Smooth muscle cell of the brain vasculature (primary cell): ENCODE data around the gene SSR3.
"Not testable (repeated sequence)": the region's sequence is repeated elsewhere in the genome, so short reads cannot be mapped to it uniquely, and the experiment has no call there.

Experiments
- DNase-seq: peaks from one replicate; pipeline ENCODE4 v3.0.0-alpha.2; 2012; ENCODE audit warnings: low read depth, low spot score

Gene SSR3

DNA sequence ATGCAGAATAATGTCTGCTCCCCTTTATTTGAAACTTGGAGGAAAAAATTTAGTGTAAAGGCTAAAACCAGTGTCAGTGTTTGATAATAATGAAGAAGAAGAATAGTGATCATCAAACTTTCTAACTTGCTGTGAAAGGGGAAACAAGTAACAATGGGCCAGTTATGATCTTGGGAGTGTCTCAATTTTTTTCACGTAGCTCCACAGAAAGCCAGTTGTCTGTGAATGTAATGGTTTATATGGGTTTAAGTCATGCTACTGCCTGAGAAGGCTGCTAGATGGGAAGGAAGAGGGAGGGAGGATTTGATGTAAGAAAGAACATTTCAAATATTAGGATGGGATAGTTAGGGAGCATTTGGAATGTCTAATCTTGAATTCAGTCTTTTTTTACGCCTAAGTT is 21.1 kb upstream of the SSR3 start:
- DNase-seq = no peak

DNA sequence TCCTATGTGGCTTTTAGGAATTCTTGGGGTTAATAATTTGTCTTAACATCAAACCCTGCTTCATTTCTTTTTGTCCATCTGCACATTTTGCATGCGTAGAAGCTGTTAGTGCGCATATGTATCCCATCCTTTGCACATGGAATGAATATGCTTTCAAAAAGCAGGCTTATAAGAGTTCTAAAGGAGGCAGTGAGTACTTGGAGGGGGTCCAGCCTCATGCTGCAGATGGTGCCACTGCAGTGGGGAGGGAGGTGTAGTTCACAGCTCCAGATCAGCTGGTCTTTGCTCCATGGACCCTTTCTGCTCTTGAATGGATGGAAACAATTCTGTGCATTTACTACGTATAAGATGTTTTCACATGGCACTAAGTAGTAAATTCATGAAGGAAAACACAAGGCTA is 20.7 kb upstream of the SSR3 start:
- DNase-seq = no peak

DNA sequence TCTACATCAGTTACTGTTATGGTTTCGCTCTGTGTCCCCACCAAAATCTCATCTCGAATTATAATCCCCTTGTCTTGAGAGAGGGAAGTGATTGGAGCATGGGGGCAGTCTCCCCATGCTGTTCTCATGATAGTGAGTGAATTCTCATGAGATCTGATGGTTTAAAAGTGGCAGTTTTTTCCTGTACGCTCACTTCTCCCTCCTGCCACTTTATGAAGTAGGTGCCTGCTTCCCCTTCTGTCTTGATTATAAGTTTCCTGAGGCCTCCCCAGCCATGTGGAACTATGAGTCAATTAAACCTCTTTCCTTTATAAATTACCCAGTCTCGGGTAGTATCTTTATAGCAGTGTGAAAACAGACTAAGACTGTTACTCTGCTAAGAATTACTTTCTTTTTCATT is 15.0 kb upstream of the SSR3 start:
- DNase-seq = not testable (repeated sequence)

DNA sequence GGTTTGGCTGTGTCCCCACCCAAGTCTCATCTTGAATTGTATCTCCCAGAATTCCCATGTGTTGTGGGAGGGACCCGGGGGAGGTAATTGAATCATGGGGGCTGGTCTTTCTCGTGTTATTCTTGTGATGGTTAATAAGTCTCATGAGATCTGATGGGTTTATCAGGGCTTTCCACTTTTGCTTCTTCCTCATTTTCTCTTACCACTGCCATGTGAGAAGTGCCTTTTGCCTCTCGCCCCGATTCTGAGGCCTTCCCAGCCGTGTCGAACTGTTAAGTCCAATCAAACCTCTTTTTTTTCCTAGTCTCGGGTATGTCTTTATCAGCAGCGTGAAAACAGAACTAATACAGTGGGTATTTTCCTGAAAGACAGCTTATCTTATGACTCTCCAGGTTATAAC is 14.1 kb upstream of the SSR3 start:
- DNase-seq = not testable (repeated sequence)

DNA sequence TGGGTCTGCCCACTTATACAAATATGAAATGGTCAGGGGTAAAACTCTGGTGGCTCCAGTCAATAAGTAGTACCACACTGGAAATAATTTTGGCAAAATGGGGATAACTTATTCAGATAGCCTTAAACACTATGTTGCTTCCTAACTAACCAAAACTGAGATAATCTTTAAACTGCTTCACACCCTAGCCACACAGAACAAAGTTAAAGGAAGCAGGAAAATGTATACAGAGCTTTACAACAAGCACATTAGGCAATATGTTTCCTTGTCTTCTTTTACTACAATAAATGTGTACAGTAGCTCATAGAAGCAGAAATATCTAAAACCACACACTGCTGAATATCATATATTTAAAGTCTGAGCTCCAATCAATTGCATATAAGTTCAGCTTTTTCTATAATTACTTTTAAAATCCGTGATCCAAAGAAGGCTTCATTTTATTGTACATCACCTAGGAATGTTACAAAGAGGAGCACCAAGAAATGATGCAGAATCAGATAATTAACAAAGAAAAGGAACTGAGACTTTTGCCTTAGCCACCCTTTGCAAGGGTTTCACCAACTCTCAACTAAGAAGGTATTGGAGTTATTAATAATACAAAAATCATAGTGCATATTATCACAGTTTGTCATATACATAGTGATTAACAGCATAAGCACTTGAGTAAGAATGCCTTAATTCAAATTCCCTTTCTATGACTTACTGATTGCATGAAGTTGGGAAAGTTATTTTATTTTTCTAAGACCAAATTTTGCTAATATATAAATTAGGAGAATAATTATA is 9.2 kb upstream of the SSR3 start:
- no peak for DNase-seq

DNA sequence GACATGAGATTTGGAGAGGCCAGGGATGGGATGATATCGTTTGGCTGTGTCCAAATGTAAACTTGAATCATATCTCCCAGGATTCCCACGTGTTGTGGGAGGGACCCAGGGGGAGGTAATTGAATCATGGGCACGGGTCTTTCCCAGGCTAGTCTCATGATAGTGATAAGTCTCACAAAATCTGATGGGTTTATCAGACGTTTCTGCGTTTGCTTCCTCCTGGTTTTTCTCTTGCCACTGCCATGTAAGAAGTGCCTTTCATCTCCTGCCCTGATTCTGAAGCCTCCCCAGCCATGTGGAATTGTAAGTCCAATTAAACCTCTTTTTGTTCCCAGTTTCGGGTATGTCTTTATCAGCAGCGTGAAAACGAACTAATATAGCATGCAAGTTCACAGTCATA is 7.6 kb upstream of the SSR3 start:
- DNase-seq = not testable (repeated sequence)

- DNase-seq = no peak
Observed at GRCh38 chr3:156561533-156561932, 6.6 kb upstream of the SSR3 start.

DNA sequence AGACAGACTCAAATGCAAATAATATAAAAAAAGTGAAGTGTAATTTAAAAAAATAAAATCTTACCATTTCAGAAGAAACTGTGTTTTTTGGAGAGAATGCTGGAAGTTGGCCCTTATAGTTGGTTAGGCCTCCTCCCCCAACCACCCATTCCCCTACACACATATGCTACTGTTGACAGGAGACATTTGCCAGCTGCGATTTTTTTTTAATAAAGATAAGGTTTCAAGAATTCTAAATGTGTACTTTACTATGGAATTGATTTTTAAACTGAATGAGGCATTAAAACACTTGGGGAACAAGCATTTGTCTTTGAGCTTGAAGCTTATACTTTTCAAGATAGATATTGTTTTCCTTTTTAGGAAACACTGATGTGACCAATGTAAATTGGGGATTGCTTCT is 4.4 kb upstream of the SSR3 start:
- DNase-seq = no peak

- no peak for DNase-seq
Observed at GRCh38 chr3:156558389-156558788, 3.5 kb upstream of the SSR3 start.

DNA sequence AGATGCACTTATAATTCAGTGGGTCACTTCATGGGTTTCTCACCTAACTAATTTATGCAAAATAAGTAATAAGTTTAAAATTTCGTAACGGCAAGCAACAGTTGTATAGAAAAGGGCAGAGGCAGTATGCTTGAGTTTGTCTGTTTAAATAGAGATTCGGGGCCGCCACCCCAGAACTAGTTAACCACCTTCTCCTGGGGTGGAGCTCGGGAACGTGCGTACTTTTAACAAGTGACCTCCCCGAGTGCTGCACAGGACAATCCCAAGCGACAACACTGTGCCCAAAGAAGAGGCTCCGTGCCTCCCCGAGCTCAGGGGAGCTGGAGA is 439 bp downstream of the SSR3 start:
- no peak for DNase-seq

- DNase-seq = no peak
Observed at GRCh38 chr3:156553705-156554356, 1.1 kb downstream of the SSR3 start.

DNA sequence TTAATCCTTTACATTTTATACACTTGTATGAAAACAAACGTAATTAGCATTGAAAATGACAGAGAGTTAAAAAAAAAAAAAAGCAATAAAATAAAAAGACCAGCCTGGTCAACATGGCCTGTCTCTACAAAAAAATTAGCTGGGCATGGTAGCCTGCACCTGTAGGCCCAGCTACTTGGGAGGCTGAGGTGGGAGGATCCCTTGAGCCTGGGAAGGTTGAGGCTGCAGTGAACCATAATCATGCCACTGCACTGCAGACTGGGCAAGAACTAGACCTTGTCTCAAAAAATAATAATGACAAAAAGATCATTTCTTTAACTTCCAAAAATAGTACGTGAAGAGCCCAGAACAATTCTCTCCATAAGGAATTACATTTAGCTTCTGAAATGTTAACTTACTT is 1.9 kb downstream of the SSR3 start:
- DNase-seq = no peak

GRCh38 chr3:156551746-156552145 is 3.2 kb downstream of the SSR3 start:
- DNase-seq = no peak

GRCh38 chr3:156551261-156551660 is 3.7 kb downstream of the SSR3 start:
- no peak for DNase-seq

- DNase-seq = no peak
Observed at GRCh38 chr3:156548902-156549301, 6.0 kb downstream of the SSR3 start.

- DNase-seq = no peak
Observed at GRCh38 chr3:156548041-156548687, 6.8 kb downstream of the SSR3 start.

DNA sequence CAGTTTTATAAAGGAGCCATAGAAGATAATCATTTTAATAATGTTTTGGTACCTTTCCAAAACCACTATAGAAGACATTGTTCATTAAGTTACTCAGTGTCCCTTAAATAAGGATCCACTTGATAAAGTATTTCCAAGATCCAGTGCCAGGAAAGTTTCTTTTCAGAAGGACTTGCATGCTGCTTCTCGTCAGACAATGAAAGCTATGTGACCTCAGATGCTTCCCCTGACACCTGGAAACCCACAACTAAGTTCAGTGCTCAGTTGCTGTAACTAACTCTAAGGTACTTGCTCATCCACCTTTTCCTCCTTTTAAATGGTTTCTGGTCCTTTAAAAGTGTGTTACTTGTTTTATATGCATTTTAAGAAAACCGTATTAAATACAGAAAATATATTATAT is 7.3 kb downstream of the SSR3 start:
- no peak for DNase-seq

DNA sequence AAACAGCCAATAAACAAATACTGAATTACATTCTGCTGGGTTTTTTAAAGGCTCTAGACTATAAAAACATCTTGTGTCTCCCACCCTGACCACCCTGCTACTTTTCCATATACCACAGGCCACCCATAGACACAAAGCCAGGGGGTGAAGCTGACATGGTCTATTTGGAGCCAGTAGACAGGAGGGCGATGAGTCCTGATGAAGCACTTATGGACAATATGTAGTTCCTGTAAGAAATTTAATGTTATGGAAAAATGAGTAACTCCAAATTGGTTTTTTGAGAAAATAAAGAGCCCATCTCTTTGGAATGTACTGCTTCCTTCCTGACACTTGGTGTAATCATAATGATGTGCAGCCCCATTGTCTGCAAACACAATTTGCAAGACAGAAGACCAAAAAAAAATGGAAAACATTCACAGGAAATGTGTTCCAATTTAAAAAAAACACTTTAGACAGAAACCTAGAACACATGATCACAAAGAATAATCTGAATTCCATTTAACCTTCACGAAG is 11.8 kb downstream of the SSR3 start:
- no peak for DNase-seq

- no peak for DNase-seq
Observed at GRCh38 chr3:156542101-156543042, 12.5 kb downstream of the SSR3 start.

DNA sequence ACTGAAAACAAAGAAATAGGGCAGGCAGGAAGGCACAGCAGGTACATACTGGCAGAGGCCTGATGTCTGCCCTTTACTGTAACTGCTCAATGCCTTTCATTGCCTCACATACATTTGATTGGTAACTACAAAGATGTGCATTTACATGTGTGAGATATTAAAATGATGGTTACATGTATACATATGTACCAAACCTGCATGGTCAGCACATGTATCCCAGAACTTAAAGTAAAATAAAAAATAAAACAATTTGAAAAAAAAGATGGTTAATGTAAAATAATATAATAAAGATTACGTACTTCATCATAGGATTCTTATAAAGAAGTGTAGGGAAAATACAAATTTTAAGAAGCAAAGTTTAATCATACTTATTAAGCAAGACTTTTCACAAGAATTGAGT is 15.1 kb downstream of the SSR3 start:
- no peak for DNase-seq

DNA sequence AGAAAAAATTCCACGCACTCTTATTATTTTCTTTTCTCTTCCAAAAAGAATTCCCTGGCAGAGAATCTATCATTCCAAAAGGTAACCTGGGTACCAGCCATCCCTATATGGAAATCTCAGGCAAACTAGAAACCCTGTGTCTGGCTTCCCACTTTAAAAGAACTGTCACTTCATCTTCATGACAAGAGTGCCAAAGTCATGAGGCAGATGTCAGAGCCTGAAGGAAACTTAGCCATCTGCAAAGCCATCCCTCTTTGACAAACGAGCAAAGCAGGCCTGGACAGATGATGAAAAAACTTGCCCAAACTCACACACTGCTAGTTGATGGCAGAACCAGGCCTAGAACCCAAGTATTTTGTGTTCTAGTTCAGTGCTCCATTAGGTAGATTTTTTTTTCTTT is 15.9 kb downstream of the SSR3 start:
- no peak for DNase-seq
